Right atrium auricular region (tissue), 2 donors: ENCODE measurements around the gene CIB4. TPM values are rescaled to one million over a fixed set of nuclear protein-coding genes. Genes with fewer than 3 reads are reported as not detected.

Experiments used
- DNase-seq: peaks from one replicate; pipeline ENCODE4 v3.0.0-alpha.2; 2019; ENCODE audit warnings: low spot score
- H3K27ac ChIP-seq, 2 donors: fragments of 200-600 bp; sonication (generic); 1 replicate in 1 of 2; 2 replicates in 1 of 2; pipeline ENCODE4 v1.5.1; 2016 to 2019
- H3K27me3 ChIP-seq, 2 donors: fragments of 200-600 bp; sonication (generic); one replicate each; pipeline versions ENCODE4 v1.5.1 to v1.6.0; 2017 to 2019
- H3K36me3 ChIP-seq: fragments of 200-600 bp; sonication (generic); one replicate; pipeline ENCODE4 v1.5.1; 2016
- H3K4me1 ChIP-seq, 2 donors: fragments of 200-600 bp; sonication (generic); one replicate each; pipeline versions ENCODE4 v1.5.1 to v1.6.0; 2017 to 2019
- H3K4me3 ChIP-seq, 2 donors: fragments of 200-600 bp; sonication (generic); 1 replicate in 1 of 2; 2 replicates in 1 of 2; pipeline ENCODE4 v1.5.1; 2017 to 2019; ENCODE audit warnings: mild to moderate bottlenecking in 1 of 2, moderate library complexity in 1 of 2
- H3K9me3 ChIP-seq, 2 donors: fragments of 200-600 bp; sonication (generic); one replicate each; pipeline ENCODE4 v1.5.1; 2019
- CTCF ChIP-seq, 2 donors: fragments of 200-600 bp; sonication (generic); IDR thresholded peaks; one replicate each; pipeline ENCODE4 v1.5.1; 2019; ENCODE audit warnings: antibody characterized with exemption in 2 of 2
- total RNA-seq, 2 donors: library from RNA; depleted of rRNA; stranded (reverse); fragments of >200 nt; gene quantifications; one replicate each; pipeline ENCODE4 v1.1.0, GENCODE V29; 2016

Gene CIB4
- total RNA-seq, 2 donors from 2014 or later = not detected

- no peaks in the 10 kb centered on the region for H3K27me3 ChIP-seq
- no peak overlapping the region for H3K27ac ChIP-seq
- no peak overlapping the region for H3K4me3 ChIP-seq
- no peak for TF ChIP-seq CTCF (IDR thresholded peaks at IDR 0.05)
- no peak for DNase-seq
- H3K36me3 ChIP-seq = no peaks in the 10 kb centered on the region
- H3K4me1 ChIP-seq = no peaks in the 10 kb centered on the region
- no peaks in the 10 kb centered on the region for H3K9me3 ChIP-seq
These were observed 33.6 kb upstream of the CIB4 start for GRCh38 chr2:26674771-26675170.

GRCh38 chr2:26674002-26674751 is 33.0 kb upstream of the CIB4 start:
- DNase-seq = no peak
- TF ChIP-seq CTCF (IDR thresholded peaks at IDR 0.05) = no peak
- no peak overlapping the region for H3K27ac ChIP-seq
- no peaks in the 10 kb centered on the region for H3K4me1 ChIP-seq
- H3K9me3 ChIP-seq = no peaks in the 10 kb centered on the region
- no peaks in the 10 kb centered on the region for H3K36me3 ChIP-seq
- no peak overlapping the region for H3K4me3 ChIP-seq
- H3K27me3 ChIP-seq = no peaks in the 10 kb centered on the region

- Histone ChIP-seq H3K4me1 (no peaks in the 10 kb centered on the region), H3K9me3 (no peaks in the 10 kb centered on the region), H3K4me3 (no peak overlapping the region), H3K27me3 (no peaks in the 10 kb centered on the region), H3K27ac (no peak overlapping the region), H3K36me3 (no peaks in the 10 kb centered on the region)
- no peak for DNase-seq
- no peak for TF ChIP-seq CTCF (IDR thresholded peaks at IDR 0.05)
These were observed 31.7 kb upstream of the CIB4 start for GRCh38 chr2:26672818-26673393.

DNA sequence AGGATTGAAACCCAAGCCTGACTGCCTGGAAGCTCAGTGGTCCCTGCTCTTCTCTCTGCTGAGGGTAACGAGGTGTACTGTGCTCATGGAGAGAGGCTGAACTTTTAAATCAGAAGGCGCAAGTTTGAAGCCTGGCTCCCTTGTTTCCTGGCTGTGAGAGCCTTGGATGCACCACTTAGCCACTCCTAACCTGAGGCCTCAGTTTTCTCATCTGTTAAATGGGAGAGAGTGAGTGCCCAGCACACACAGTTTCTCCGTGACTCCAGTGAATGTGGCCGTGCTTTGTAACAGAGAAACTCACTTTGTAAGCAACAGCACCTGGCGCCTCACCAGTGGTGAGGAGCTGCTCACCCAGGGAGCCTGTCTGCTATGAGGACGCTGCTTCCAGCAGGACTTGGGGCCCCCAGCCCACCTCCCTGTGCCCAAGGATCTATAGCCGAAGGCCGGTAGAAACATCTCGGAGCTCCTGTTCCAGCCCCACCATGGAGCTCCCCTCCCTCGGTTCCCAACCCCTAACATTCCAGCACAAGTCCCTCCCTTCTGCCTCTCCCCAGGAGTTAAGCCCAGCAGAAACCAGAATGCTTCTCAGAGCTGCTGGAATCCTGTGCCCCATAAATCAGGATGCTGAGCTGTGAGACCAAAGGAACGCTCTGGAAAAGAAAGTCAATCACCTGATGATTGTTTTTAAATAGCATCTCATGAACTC is 31.1 kb upstream of the CIB4 start:
- no peak for DNase-seq
- no peaks in the 10 kb centered on the region for H3K27me3 ChIP-seq
- no peaks in the 10 kb centered on the region for H3K4me1 ChIP-seq
- H3K9me3 ChIP-seq = no peaks in the 10 kb centered on the region
- no peak overlapping the region for H3K27ac ChIP-seq
- no peak overlapping the region for H3K4me3 ChIP-seq
- H3K36me3 ChIP-seq = no peaks in the 10 kb centered on the region
- no peak for TF ChIP-seq CTCF (IDR thresholded peaks at IDR 0.05)

DNA sequence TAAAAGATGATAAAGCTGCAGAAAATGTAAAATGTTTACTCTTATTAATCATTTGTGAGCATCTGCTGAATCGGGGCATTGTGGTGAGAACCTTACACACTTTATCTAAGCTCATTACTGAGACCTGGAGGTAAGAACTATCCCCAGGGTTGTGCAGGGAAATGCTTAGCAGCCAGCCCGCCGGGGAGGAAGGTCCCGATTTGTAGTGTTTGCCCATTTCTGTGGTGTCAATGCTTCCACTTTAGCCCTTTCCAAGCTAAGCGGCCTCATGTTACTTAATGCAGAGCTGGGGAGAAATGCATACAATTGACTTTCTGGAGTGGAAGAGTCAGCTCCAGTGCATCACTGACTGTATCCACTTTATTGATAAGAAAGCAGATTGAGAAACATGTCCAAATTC is 30.5 kb upstream of the CIB4 start:
- no peaks in the 10 kb centered on the region for H3K4me1 ChIP-seq
- no peaks in the 10 kb centered on the region for H3K9me3 ChIP-seq
- no peak overlapping the region for H3K27ac ChIP-seq
- H3K36me3 ChIP-seq = no peaks in the 10 kb centered on the region
- H3K4me3 ChIP-seq = no peak overlapping the region
- no peak for TF ChIP-seq CTCF (IDR thresholded peaks at IDR 0.05)
- no peaks in the 10 kb centered on the region for H3K27me3 ChIP-seq
- no peak for DNase-seq
